Endometrial microvascular endothelial cells (primary cell): ENCODE measurements around the gene LYPLA2. TPM values are rescaled to one million over a fixed set of nuclear protein-coding genes. Genes with fewer than 3 reads are reported as not detected.
"Not testable (repeated sequence)": the region's sequence is repeated elsewhere in the genome, so short reads cannot be mapped to it uniquely, and the experiment has no call there.

Experiments
- in situ Hi-C: cut with HindIII; loops from 2 replicates; pipeline ENCODE4 v1.10.0; 2017; ENCODE audit warnings: low sequenced_read_pairs, low pct_unique_long_range_greater_than_20kb; ENCODE audit errors: inconsistent ontology term
- total RNA-seq: library from RNA; depleted of rRNA; stranded (reverse); fragments of >200 nt; gene quantifications from one replicate; pipeline ENCODE4 v1.2.3, GENCODE V29; 2015; ENCODE audit errors: inconsistent ontology term

The LYPLA2 gene
- total RNA-seq, 1 donor from 2014 or later: 167 TPM

GRCh38 chr1:23776217-23776616 is 14.7 kb upstream of the LYPLA2 start:
- in situ Hi-C loops: no loop called here

GRCh38 chr1:23777979-23778814 is 12.7 kb upstream of the LYPLA2 start, which contains the start of gene PITHD1:
TSS of gene PITHD1 (plus strand) at chr1:23778418. CDS start at chr1:23778516, 98 bp downstream.
- in situ Hi-C loops: no loop called here

GRCh38 chr1:23779826-23780371 is 11.0 kb upstream of the LYPLA2 start:
- in situ Hi-C loops: no loop called here

- in situ Hi-C loops: not testable (repeated sequence)
Observed at GRCh38 chr1:23783141-23783540, 7.8 kb upstream of the LYPLA2 start.

GRCh38 chr1:23784846-23785245 is 6.1 kb upstream of the LYPLA2 start:
- in situ Hi-C loops: no loop called here

GRCh38 chr1:23787701-23788100 is 3.2 kb upstream of the LYPLA2 start:
- in situ Hi-C loops: no loop called here

- in situ Hi-C loops: no loop called here
Observed at GRCh38 chr1:23788695-23789094, 2.2 kb upstream of the LYPLA2 start.

- in situ Hi-C loops: no loop called here
Observed at GRCh38 chr1:23791516-23792047, 637 bp downstream of the LYPLA2 start.

GRCh38 chr1:23792151-23792945 is 1.4 kb downstream of the LYPLA2 start:
- in situ Hi-C loops: no loop called here

- in situ Hi-C loops: no loop called here
Observed at GRCh38 chr1:23793018-23793781, 2.3 kb downstream of the LYPLA2 start.

- in situ Hi-C loops: no loop called here
Observed at GRCh38 chr1:23793861-23794731, 3.2 kb downstream of the LYPLA2 start.

GRCh38 chr1:23794732-23795182 is 3.8 kb downstream of the LYPLA2 start:
- in situ Hi-C loops: not testable (repeated sequence)

- in situ Hi-C loops: no loop called here
Observed at GRCh38 chr1:23795676-23796465, 4.9 kb downstream of the LYPLA2 start.

GRCh38 chr1:23796466-23797271 is 5.7 kb downstream of the LYPLA2 start:
- in situ Hi-C loops: no loop called here

GRCh38 chr1:23797478-23798448 is 6.8 kb downstream of the LYPLA2 start:
- in situ Hi-C loops: no loop called here
